GM21447 (cell line): ENCODE results near the gene NLGN4X.

ENCODE experiments used
- ATAC-seq: cut with Tn5 transposase; IDR thresholded peaks from one replicate; pipeline ENCODE4 v1.9.1; 2021; ENCODE audit not compliant: unreplicated experiment

The NLGN4X gene

GRCh38 chrX:6159468-6159867 lies 69.2 kb downstream of the NLGN4X start:
- no peak for ATAC-seq

- ATAC-seq, result no peak
These were observed 76.7 kb downstream of the NLGN4X start for GRCh38 chrX:6151971-6152370.

GRCh38 chrX:6149060-6149872 lies 79.4 kb downstream of the NLGN4X start:
- no peak for ATAC-seq

- no peak for ATAC-seq
These were observed 94.4 kb downstream of the NLGN4X start for GRCh38 chrX:6134255-6134654.

GRCh38 chrX:6132970-6133369 lies 95.7 kb downstream of the NLGN4X start:
- no peak for ATAC-seq

GRCh38 chrX:6131287-6131686 lies 97.4 kb downstream of the NLGN4X start:
- no peak for ATAC-seq

GRCh38 chrX:6129195-6129594 lies 99.5 kb downstream of the NLGN4X start:
- ATAC-seq, result no peak

- no peak for ATAC-seq
These were observed 108.3 kb downstream of the NLGN4X start for GRCh38 chrX:6120329-6120728.

- no peak for ATAC-seq
These were observed 133.2 kb downstream of the NLGN4X start for GRCh38 chrX:6095469-6095868.

GRCh38 chrX:6074532-6074931 lies 154.1 kb downstream of the NLGN4X start:
- no peak for ATAC-seq

- no peak for ATAC-seq
These were observed 156.9 kb downstream of the NLGN4X start for GRCh38 chrX:6071731-6072130.

- ATAC-seq, result no peak
These were observed 161.1 kb downstream of the NLGN4X start for GRCh38 chrX:6067600-6067999.

- no peak for ATAC-seq
These were observed 175.5 kb downstream of the NLGN4X start for GRCh38 chrX:6053141-6053540.

GRCh38 chrX:6052111-6052745 lies 176.4 kb downstream of the NLGN4X start:
- ATAC-seq, result no peak

- no peak for ATAC-seq
These were observed 179.5 kb downstream of the NLGN4X start for GRCh38 chrX:6049132-6049531.

GRCh38 chrX:6041630-6042029 lies 187.0 kb downstream of the NLGN4X start:
- no peak for ATAC-seq

- ATAC-seq, result no peak
These were observed 199.7 kb downstream of the NLGN4X start for GRCh38 chrX:6029014-6029413.

- no peak for ATAC-seq
These were observed 201.7 kb downstream of the NLGN4X start for GRCh38 chrX:6026980-6027379.

- ATAC-seq, result no peak
These were observed 202.2 kb downstream of the NLGN4X start for GRCh38 chrX:6026429-6026828.

- ATAC-seq, result no peak
These were observed 204.5 kb downstream of the NLGN4X start for GRCh38 chrX:6024204-6024603.

GRCh38 chrX:6021316-6022091 lies 207.2 kb downstream of the NLGN4X start:
- ATAC-seq, result no peak

GRCh38 chrX:6019076-6019475 lies 209.6 kb downstream of the NLGN4X start:
- ATAC-seq, result no peak
